ENCODE data around the gene FHAD1.

GRCh38 chr1:15388201-15388880 lies 141.3 kb downstream of the FHAD1 start:
- TF ChIP-seq CTCF (IDR thresholded peaks at IDR 0.05) (no peak), POLR2A (IDR thresholded peaks at IDR 0.05) (no peak)

Measured in Peyer's patch (tissue), 4 donors.